HG03025 (cell line): Measurements from ENCODE around the gene IL17C.
"Not testable (repeated sequence)": the region's sequence is repeated elsewhere in the genome, so short reads cannot be mapped to it uniquely, and the experiment has no call there.

Experiments
- ATAC-seq: cut with Tn5 transposase; IDR thresholded peaks from one replicate; pipeline ENCODE4 v1.9.1; 2021; ENCODE audit warnings: mild to moderate bottlenecking, moderate library complexity; ENCODE audit not compliant: unreplicated experiment, low FRiP score

Gene IL17C

DNA sequence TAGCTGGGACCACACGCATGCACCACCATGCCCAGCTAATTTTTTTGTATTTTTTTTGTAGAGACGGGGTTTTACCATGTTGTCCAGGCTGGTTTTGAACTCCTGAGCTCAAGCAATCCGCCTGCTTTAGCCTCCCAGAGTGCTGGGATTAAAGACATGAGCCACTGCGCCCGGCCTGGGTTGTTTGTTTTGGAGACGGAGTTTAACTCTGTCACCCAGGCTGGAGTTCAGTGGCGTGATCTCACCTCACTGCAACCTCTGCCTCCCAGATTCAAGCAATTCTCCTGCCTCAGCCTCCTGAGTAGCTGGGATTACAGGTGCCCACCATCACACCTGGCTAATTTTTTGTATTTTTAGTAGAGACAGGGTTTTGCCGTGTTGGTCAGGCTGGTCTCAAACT lies 28.9 kb upstream of the IL17C start:
- ATAC-seq = not testable (repeated sequence)

- ATAC-seq = no peak
Measured at GRCh38 chr16:88610080-88610479, 28.3 kb upstream of the IL17C start.

- ATAC-seq = no peak
Measured at GRCh38 chr16:88610909-88611812, 27.2 kb upstream of the IL17C start.

GRCh38 chr16:88613293-88613692 lies 25.1 kb upstream of the IL17C start:
- ATAC-seq = no peak

GRCh38 chr16:88613911-88614817 lies 24.2 kb upstream of the IL17C start:
- ATAC-seq = no peak

DNA sequence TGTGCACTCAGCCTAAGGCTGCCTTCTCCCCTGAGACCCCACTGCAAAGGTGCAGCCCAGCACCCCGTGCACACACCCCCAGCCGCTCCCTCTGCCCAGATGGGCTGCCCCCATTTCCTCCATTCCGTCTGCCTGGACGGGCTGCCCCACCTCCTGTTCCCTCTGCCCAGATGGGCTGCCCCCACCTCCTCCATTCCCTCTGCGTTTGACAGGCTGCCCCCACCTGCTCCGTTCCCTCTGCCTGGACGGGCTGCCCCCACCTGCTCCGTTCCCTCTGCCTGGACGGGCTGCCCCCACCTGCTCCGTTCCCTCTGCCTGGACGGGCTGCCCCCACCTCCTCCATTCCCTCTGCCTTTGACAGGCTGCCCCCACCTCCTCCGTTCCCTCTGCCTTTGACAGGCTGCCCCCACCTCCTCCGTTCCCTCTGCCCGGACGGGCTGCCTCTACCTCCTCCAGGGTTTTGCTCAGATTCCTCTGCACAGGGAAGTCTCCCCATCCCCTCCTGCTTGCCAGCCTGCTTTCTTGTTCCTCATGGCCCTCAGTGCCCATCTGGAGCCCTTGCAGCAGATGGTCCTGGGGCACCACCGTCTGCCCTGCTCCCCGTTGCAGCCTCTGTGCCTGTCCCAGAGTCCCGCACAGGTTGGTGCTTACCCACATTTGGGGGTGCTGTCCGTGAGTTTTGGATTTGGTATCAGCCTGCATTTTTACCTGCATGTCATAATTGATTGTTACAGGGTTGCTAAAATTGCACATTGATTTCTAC lies 23.4 kb upstream of the IL17C start:
- no peak for ATAC-seq

DNA sequence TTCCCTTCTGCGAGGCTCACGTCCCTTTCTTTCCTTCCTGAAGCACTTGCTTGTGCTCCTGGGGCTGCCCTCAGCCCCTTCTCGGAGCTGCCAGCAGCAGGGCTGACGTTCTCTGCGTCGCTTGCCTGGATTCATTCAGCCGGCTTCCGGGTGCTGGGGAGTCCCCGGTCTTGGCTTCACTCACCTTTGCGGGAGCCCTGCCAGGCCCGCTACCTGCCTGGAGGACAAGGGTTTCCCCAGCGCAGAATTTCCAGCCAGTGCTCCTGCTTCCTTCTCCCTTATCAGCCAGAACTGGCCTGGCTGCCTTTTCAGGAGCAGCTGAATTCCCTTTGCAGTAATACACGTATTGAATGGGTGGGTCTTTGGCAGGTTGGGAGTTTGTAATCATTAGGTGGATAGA lies 22.1 kb upstream of the IL17C start:
- ATAC-seq = no peak

- no peak for ATAC-seq
Measured at GRCh38 chr16:88616736-88617135, 21.6 kb upstream of the IL17C start.

DNA sequence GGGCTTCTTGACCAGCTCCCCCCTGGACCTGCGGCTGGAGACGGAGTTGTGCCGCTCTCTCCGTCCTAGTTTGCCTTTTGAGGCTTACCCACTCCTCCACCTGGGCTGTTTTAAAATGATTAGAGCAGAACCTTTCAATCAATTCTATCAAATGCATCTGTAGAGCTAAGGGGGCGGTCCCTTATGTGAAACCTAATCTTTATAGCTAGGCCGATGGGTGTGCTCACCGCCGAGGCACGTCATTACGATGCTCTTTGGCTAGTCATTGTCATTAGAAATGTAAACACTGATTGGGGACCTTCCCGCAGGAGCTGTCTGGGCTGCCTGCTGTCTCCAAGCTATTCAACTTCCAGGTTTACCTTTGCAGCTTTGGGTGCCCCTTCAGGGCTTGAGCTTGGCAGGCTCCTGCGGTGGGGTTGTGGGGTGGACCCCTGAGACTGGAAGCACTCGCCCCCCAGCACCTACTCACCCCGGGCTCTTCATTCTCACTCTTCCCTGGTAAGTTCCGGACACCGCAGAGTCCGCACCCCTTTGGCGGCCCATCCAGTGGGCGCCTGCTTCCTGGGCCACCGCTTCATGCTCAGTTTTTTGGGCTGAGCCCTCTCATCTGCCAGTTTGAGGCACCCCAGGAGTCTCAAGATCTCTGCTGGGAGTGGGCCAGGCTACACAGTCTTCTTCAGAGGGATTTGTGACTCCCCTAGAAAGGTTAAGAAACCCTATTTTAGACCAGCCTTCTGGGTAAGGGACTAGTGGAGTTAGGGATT lies 20.9 kb upstream of the IL17C start:
- ATAC-seq = no peak

DNA sequence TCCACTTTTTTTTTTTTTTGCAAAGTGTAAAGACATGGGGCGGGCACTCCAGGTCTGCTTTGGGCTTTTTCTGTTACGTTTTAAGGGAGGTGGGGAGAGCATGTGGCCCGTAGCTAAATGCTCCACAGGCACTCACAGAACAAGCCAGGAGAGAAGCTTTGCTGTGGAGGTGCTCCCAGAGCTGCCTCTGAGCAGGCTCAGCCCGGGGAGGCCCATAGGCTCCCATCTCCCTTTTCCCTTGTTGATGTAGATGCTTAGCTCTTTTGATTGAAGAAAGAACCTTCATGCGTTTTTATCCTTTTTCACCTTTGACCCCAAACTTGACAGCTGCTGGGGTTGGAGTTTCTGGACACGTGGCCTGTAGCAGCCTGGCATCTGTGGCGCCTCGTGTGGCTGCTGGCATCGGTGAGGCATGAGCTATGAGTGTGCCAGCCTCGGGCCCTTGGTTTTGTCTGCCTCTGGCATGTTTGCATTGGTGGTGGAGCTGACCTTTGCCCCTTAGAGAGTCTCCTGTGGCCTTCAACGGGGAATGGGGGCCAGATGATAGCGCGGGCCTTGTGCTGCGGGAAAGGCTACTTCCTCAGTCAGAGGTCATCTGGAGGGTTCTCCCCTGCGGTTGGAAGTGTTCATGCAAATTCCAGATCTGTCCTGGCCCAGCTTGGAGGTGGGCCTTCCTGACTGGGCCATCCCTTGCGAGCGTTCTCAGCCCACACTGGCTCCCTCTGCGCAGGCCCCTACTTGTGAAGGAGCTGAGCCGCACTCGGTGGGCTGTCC lies 20.0 kb upstream of the IL17C start:
- ATAC-seq = no peak

DNA sequence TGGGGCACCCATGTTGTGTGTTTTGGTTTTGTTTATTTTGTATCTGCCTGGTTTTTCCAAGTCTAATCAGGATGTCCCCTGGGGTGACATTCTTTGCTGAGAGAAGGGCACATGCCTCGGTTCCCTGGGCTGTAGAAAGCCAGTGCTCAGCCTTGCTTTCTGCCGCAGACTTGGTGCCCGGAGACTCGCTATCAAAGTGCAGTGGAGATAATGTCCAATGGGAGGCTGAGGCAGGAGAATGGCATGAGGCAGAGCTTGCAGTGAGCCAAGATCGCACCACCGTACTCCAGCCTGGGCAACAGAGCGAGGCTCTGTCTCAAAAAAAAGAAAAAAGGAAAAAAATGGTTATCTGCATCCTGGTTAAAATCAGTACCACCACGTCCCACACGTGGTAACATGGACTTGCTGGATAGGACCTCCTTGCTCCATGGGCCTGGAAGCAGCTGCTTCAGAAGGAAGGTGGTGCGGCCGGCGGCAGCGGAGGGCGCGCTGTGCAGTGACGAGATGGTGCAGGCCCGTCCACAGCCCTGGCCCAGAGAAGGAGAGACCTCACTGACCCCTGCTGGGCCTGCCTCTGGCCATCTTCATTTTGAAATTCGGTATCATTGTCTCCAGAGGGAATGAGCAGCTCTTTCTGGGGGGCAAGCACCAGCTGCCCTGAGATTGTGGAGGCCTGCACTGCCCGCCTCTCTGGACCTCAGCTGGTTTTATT lies 19.3 kb upstream of the IL17C start:
- ATAC-seq = no peak

GRCh38 chr16:88619859-88620815 lies 18.2 kb upstream of the IL17C start:
- no peak for ATAC-seq

DNA sequence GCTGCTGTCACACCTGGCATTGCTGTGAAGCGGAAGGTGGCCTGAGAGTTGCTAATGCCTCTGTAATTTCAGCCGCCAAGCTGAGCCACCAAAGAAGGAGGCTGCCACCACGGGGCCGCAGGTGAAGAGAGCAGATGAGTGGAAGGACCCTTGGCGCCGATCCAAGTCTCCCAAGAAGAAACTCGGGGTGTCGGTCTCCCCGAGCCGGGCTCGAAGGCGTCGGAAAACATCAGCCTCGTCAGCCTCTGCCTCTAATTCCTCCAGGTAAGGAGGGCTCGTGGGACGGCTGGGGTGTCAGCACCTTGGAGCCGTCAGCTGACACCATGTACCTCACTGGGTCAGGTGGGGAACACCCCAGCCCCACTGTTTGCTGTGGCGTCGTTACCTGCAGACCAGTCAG lies 16.2 kb upstream of the IL17C start:
- ATAC-seq = no peak

- no peak for ATAC-seq
Measured at GRCh38 chr16:88622866-88623265, 15.5 kb upstream of the IL17C start.

DNA sequence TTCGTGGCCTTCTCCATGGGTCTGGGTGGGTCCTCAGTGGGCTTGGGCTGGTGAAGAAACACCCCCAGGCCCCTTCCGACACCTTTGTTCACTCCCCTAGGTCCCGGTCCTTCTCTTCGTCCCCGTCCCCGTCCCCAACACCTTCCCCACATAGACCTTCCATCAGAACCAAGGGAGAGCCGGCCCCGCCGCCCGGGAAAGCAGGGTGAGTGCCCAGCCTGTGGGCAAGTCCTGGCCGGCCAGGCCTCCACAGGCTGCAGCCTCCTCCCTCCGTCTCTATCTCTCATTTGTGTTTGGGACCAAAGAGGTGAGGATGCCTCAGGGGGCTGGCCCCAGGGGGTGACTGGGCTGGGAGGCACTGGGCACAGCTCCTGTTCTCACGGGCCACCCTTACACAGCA lies 14.5 kb upstream of the IL17C start:
- no peak for ATAC-seq

DNA sequence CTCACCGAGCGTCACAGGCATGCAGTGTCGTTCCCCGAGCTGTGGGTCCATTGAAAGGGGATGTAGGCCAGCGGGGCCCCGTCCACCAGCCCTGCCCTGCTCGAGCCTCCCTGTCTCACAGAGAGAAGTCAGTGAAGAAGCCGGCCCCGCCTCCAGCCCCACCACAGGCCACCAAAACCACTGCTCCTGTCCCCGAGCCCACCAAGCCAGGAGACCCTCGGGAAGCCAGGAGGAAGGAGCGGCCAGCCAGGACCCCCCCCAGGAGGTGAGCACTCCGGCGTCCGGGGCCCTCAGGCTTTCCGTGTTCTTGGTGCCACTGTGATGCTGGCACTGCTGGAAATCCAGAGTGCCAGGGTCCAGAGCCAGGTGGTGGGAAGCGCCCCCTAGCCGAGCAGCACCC lies 13.9 kb upstream of the IL17C start:
- ATAC-seq = no peak

- ATAC-seq = no peak
Measured at GRCh38 chr16:88624977-88625576, 13.3 kb upstream of the IL17C start.
